H1 (cell line): ENCODE data around the gene SH3PXD2A. TPM values are rescaled to one million over a fixed set of nuclear protein-coding genes. Genes with fewer than 3 reads are reported as not detected.

Source experiments
- BACH1 ChIP-seq: IDR thresholded peaks from 2 replicates; pipeline ENCODE4 v1.6.1; 2012; ENCODE audit warnings: low read length, improper control_type of control experiment
- CHD2 ChIP-seq: IDR thresholded peaks from 2 replicates; pipeline ENCODE4 v1.6.1; 2012; ENCODE audit warnings: low read length, improper control_type of control experiment
- E2F6 ChIP-seq: IDR thresholded peaks from 2 replicates; pipeline ENCODE4 v1.6.1; 2012; ENCODE audit warnings: inconsistent platforms
- TCF12 ChIP-seq: IDR thresholded peaks from 2 replicates; pipeline ENCODE4 v1.6.1; 2011; ENCODE audit warnings: low read depth, mild to moderate bottlenecking, low read length
- polyA plus RNA-seq, 7 experiments: library from polyadenylated mRNA; depleted of rRNA in 3 of 7; stranded (reverse) in 5 of 7; unstranded in 2 of 7; fragments of >200 nt in 5 of 7; fragments of 200-250 nt in 2 of 7; gene quantifications; 1 replicate in 5 of 7; 2 replicates in 1 of 7; 4 replicates in 1 of 7; pipeline versions ENCODE4 v1.2.1 to v1.2.3, GENCODE V29; 2011 to 2013; ENCODE audit warnings: missing spikeins in 2 of 7, mixed read lengths in 2 of 7
- total RNA-seq: library from RNA; stranded (reverse); fragmentation: NEBNext Ultra II Directional; extraction: Animal tissue kit (Norgen Biotek cat#: 25700); gene quantifications from 2 replicates; pipeline ENCODE4 v1.2.1, GENCODE V29; 2021
- TF ChIP-seq, protein P1 (sequence below): fragments of 300-600 bp; sonication (generic); IDR thresholded peaks from 2 replicates; pipeline ENCODE4 v1.7.1; 2012; ENCODE audit warnings: low read length, moderate library complexity, mild to moderate bottlenecking, inconsistent platforms; ENCODE audit not compliant: insufficient replicate concordance

The SH3PXD2A gene
- total and polyA plus RNA-seq, 2 of the 8 experiments (the other 6 are each of a cell fraction or from before 2014, with no cell fraction given) = 5.4 to 16.3 TPM

DNA sequence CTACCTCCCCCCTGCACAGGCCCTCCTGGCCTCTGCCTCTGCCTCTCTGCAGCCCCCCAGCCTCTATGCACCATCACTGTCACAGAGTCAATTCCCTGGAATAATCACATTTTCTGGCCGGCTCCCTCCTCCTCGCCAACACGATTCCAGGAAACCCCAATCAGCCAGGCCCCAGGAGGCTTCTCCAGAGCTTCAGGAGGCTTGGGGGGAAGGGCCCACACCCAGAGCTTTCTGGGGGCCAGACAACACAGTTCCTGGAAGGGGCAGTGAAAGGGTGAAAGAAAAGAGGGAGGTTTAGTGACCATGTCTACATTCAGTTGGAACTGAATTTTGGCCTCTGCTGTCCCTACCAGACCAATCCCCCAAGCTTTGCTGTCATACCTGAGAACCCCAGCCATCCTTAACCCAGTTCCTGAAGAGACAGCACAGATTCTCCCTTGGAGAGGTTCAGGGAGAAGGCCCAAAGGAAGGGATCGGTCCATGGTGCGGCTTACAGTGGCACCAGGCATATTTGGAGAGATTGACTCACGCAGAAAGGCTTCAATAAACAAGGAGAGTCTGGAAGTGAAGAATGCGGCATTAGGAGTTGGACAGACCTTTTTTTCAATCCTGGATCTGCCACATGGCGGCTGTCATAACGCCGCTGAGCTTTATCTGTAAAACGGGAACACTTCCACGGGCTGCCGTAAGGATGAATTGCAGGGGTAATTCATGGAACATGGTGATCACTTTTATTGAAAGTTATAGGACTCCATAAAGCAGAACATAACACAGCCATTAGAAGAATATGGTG lies 272.8 kb downstream of the SH3PXD2A start (continued):
- TF ChIP-seq, protein P1, sequence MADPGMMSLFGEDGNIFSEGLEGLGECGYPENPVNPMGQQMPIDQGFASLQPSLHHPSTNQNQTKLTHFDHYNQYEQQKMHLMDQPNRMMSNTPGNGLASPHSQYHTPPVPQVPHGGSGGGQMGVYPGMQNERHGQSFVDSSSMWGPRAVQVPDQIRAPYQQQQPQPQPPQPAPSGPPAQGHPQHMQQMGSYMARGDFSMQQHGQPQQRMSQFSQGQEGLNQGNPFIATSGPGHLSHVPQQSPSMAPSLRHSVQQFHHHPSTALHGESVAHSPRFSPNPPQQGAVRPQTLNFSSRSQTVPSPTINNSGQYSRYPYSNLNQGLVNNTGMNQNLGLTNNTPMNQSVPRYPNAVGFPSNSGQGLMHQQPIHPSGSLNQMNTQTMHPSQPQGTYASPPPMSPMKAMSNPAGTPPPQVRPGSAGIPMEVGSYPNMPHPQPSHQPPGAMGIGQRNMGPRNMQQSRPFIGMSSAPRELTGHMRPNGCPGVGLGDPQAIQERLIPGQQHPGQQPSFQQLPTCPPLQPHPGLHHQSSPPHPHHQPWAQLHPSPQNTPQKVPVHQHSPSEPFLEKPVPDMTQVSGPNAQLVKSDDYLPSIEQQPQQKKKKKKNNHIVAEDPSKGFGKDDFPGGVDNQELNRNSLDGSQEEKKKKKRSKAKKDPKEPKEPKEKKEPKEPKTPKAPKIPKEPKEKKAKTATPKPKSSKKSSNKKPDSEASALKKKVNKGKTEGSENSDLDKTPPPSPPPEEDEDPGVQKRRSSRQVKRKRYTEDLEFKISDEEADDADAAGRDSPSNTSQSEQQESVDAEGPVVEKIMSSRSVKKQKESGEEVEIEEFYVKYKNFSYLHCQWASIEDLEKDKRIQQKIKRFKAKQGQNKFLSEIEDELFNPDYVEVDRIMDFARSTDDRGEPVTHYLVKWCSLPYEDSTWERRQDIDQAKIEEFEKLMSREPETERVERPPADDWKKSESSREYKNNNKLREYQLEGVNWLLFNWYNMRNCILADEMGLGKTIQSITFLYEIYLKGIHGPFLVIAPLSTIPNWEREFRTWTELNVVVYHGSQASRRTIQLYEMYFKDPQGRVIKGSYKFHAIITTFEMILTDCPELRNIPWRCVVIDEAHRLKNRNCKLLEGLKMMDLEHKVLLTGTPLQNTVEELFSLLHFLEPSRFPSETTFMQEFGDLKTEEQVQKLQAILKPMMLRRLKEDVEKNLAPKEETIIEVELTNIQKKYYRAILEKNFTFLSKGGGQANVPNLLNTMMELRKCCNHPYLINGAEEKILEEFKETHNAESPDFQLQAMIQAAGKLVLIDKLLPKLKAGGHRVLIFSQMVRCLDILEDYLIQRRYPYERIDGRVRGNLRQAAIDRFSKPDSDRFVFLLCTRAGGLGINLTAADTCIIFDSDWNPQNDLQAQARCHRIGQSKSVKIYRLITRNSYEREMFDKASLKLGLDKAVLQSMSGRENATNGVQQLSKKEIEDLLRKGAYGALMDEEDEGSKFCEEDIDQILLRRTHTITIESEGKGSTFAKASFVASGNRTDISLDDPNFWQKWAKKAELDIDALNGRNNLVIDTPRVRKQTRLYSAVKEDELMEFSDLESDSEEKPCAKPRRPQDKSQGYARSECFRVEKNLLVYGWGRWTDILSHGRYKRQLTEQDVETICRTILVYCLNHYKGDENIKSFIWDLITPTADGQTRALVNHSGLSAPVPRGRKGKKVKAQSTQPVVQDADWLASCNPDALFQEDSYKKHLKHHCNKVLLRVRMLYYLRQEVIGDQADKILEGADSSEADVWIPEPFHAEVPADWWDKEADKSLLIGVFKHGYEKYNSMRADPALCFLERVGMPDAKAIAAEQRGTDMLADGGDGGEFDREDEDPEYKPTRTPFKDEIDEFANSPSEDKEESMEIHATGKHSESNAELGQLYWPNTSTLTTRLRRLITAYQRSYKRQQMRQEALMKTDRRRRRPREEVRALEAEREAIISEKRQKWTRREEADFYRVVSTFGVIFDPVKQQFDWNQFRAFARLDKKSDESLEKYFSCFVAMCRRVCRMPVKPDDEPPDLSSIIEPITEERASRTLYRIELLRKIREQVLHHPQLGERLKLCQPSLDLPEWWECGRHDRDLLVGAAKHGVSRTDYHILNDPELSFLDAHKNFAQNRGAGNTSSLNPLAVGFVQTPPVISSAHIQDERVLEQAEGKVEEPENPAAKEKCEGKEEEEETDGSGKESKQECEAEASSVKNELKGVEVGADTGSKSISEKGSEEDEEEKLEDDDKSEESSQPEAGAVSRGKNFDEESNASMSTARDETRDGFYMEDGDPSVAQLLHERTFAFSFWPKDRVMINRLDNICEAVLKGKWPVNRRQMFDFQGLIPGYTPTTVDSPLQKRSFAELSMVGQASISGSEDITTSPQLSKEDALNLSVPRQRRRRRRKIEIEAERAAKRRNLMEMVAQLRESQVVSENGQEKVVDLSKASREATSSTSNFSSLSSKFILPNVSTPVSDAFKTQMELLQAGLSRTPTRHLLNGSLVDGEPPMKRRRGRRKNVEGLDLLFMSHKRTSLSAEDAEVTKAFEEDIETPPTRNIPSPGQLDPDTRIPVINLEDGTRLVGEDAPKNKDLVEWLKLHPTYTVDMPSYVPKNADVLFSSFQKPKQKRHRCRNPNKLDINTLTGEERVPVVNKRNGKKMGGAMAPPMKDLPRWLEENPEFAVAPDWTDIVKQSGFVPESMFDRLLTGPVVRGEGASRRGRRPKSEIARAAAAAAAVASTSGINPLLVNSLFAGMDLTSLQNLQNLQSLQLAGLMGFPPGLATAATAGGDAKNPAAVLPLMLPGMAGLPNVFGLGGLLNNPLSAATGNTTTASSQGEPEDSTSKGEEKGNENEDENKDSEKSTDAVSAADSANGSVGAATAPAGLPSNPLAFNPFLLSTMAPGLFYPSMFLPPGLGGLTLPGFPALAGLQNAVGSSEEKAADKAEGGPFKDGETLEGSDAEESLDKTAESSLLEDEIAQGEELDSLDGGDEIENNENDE = no peak
- TF ChIP-seq BACH1 (no peak), E2F6 (no peak), CHD2 (no peak), TCF12 (no peak)
